HG02938 (cell line): ENCODE results near the gene LANCL3.

Experiments used
- ATAC-seq: cut with Tn5 transposase; IDR thresholded peaks from one replicate; pipeline ENCODE4 v1.9.1; 2021; ENCODE audit warnings: mild to moderate bottlenecking, moderate library complexity; ENCODE audit not compliant: unreplicated experiment

The LANCL3 gene

GRCh38 chrX:37678574-37678973 is 107.1 kb downstream of the LANCL3 start:
- no peak for ATAC-seq

GRCh38 chrX:37679230-37679629 is 107.8 kb downstream of the LANCL3 start:
- ATAC-seq: no peak

- ATAC-seq: no peak
Observed at GRCh38 chrX:37679888-37680287, 108.4 kb downstream of the LANCL3 start.

- no peak for ATAC-seq
Observed at GRCh38 chrX:37684426-37684825, 113.0 kb downstream of the LANCL3 start.

GRCh38 chrX:37684973-37685372 is 113.5 kb downstream of the LANCL3 start:
- ATAC-seq: no peak

- ATAC-seq: peak; percentile 64
Observed at GRCh38 chrX:37685381-37686359, 114.2 kb downstream of the LANCL3 start, which contains the start of gene XK. TSS of gene XK (plus strand) at chrX:37685791. CDS start at chrX:37685962, 171 bp downstream.

GRCh38 chrX:37686369-37686995 is 115.0 kb downstream of the LANCL3 start:
- ATAC-seq: no peak

GRCh38 chrX:37686996-37687395 is 115.5 kb downstream of the LANCL3 start:
- ATAC-seq: no peak

- no peak for ATAC-seq
Observed at GRCh38 chrX:37690119-37690518, 118.7 kb downstream of the LANCL3 start.

- no peak for ATAC-seq
Observed at GRCh38 chrX:37692918-37693317, 121.5 kb downstream of the LANCL3 start.

- no peak for ATAC-seq
Observed at GRCh38 chrX:37697169-37697760, 125.8 kb downstream of the LANCL3 start.

- no peak for ATAC-seq
Observed at GRCh38 chrX:37701588-37701987, 130.1 kb downstream of the LANCL3 start.

GRCh38 chrX:37711991-37712390 is 140.5 kb downstream of the LANCL3 start:
- ATAC-seq: no peak

GRCh38 chrX:37712458-37712857 is 141.0 kb downstream of the LANCL3 start:
- no peak for ATAC-seq

GRCh38 chrX:37714479-37714878 is 143.0 kb downstream of the LANCL3 start:
- no peak for ATAC-seq

- ATAC-seq: no peak
Observed at GRCh38 chrX:37716602-37717001, 145.1 kb downstream of the LANCL3 start.

GRCh38 chrX:37717708-37718107 is 146.2 kb downstream of the LANCL3 start:
- ATAC-seq: no peak

GRCh38 chrX:37722595-37722994 is 151.1 kb downstream of the LANCL3 start:
- ATAC-seq: no peak

- no peak for ATAC-seq
Observed at GRCh38 chrX:37726346-37726745, 154.9 kb downstream of the LANCL3 start.
